ENCODE data around the gene ADGRL3.

GRCh38 chr4:61212788-61213187, 12.7 kb downstream of the ADGRL3 start:
- no peak for TF ChIP-seq CTCF (conservative IDR thresholded peaks at IDR 0.05 in 1 of 2, IDR thresholded peaks at IDR 0.05 in 1 of 2; ENCODE audit: low read depth in 1 of 2, low read length in 2 of 2)
- no peak for TF ChIP-seq EZH2 (IDR thresholded peaks at IDR 0.05; ENCODE audit: low read length, missing control alignments)
